B cell (primary cell): Measurements from ENCODE around the gene HTRA3. TPM values are rescaled to one million over a fixed set of nuclear protein-coding genes. Genes with fewer than 3 reads are reported as not detected.

ENCODE experiments used
- ATAC-seq: fragments of 200-7000 bp; cut with Tn5 transposase; one replicate; pipeline ENCODE4 v1.10.0; 2021; ENCODE audit warnings: low read depth, mild to moderate bottlenecking, moderate number of reproducible peaks, moderate library complexity
- CTCF ChIA-PET: fragments of 350-600 bp; sonication (Branson Sonifier 250); formaldehyde crosslinking; loops from one replicate; lab custom pipeline; 2021; ENCODE audit warnings: antibody characterized with exemption, inconsistent platforms; lab: Charles Lee
- POLR2A ChIA-PET: fragments of 350-600 bp; sonication (Branson Sonifier 250); formaldehyde crosslinking; loops from one replicate; lab custom pipeline; 2021; ENCODE audit warnings: antibody characterized with exemption; lab: Charles Lee
- DNase-seq: peaks from one replicate; pipeline ENCODE4 v3.0.0; 2013
- H2AFZ ChIP-seq: 2 replicates; pipeline ENCODE4 v1.6.1; 2012; ENCODE audit warnings: mild to moderate bottlenecking, low read depth, low read length; ENCODE audit not compliant: insufficient read depth, poor library complexity, severe bottlenecking
- H3K27ac ChIP-seq, 2 donors: 1 replicate in 1 of 2; 2 replicates in 1 of 2; pipeline ENCODE4 v1.5.1; 2012 to 2013; ENCODE audit warnings: low read length in 2 of 2, mild to moderate bottlenecking in 2 of 2, moderate library complexity in 1 of 2
- H3K27me3 ChIP-seq, 4 experiments: fragments of 200-600 bp in 1 of 4; sonication (generic) in 1 of 4; replicated peaks in 1 of 4; 1 replicate in 2 of 4; 2 replicates in 2 of 4; pipeline versions ENCODE4 v1.6.1 to v1.7.0; 2013 to 2016; ENCODE audit warnings: low read length in 3 of 4, mild to moderate bottlenecking in 2 of 4, mixed read lengths in 1 of 4, moderate library complexity in 1 of 4; ENCODE audit not compliant: insufficient read depth in 4 of 4, control insufficient read depth in 3 of 4; ENCODE audit errors: control extremely low read depth in 1 of 4
- H3K36me3 ChIP-seq, 2 experiments: replicated peaks in 1 of 2; 1 replicate in 1 of 2; 2 replicates in 1 of 2; pipeline versions ENCODE4 v1.6.1 to v1.7.1; 2013; ENCODE audit warnings: low read length in 1 of 2; ENCODE audit not compliant: insufficient read depth in 2 of 2, control insufficient read depth in 1 of 2; ENCODE audit errors: control extremely low read depth in 1 of 2, extremely low read depth in 1 of 2
- H3K4me1 ChIP-seq, 2 donors: fragments of 200-600 bp in 1 of 2; sonication (generic) in 1 of 2; 1 replicate in 1 of 2; 2 replicates in 1 of 2; pipeline versions ENCODE4 v1.5.1 to v1.6.1; 2013 to 2017; ENCODE audit warnings: low read length in 2 of 2; ENCODE audit not compliant: control insufficient read depth in 2 of 2, insufficient read depth in 2 of 2
- H3K4me2 ChIP-seq: replicated peaks from 2 replicates; pipeline ENCODE3; 2012; ENCODE audit warnings: mild to moderate bottlenecking, low read depth, low read length; ENCODE audit not compliant: poor library complexity, severe bottlenecking
- H3K4me3 ChIP-seq, 5 experiments: fragments of 200-600 bp in 1 of 5; sonication (generic) in 1 of 5; 1 replicate in 3 of 5; 2 replicates in 2 of 5; pipeline versions ENCODE4 v1.5.1 to v1.7.0; 2011 to 2016; ENCODE audit warnings: low read length in 4 of 5, mild to moderate bottlenecking in 4 of 5, low read depth in 2 of 5, control low read depth in 1 of 5, moderate library complexity in 1 of 5; ENCODE audit not compliant: insufficient read depth in 1 of 5; ENCODE audit errors: control extremely low read depth in 1 of 5, extremely low read depth in 1 of 5
- H3K79me2 ChIP-seq: fragments of 200-600 bp; sonication (generic); one replicate; pipeline ENCODE4 v1.6.0; 2016; ENCODE audit warnings: low read length; ENCODE audit not compliant: control insufficient read depth, insufficient read depth
- H3K9ac ChIP-seq: fragments of 200-600 bp; sonication (generic); 2 replicates; pipeline ENCODE4 v1.6.1; 2017; ENCODE audit warnings: mild to moderate bottlenecking, low read length, moderate library complexity
- H3K9me3 ChIP-seq, 3 donors: one replicate each; pipeline versions ENCODE4 v1.6.1 to v1.7.1; 2013; ENCODE audit warnings: low read length in 2 of 3; ENCODE audit not compliant: control insufficient read depth in 2 of 3, insufficient read depth in 1 of 3; ENCODE audit errors: control extremely low read depth in 1 of 3
- H4K20me1 ChIP-seq: 2 replicates; pipeline ENCODE4 v1.6.0; 2012; ENCODE audit warnings: mild to moderate bottlenecking, low read length; ENCODE audit not compliant: insufficient read depth, control insufficient read depth, poor library complexity, severe bottlenecking
- H3K27ac Mint-ChIP-seq: one replicate; pipeline ENCODE4 v1.8.0; 2021; ENCODE audit warnings: mixed read lengths
- H3K27me3 Mint-ChIP-seq: one replicate; pipeline ENCODE4 v1.8.0; 2021; ENCODE audit warnings: mixed read lengths
- H3K4me1 Mint-ChIP-seq: one replicate; pipeline ENCODE4 v1.8.0; 2021; ENCODE audit warnings: mixed read lengths
- H3K4me3 Mint-ChIP-seq: one replicate; pipeline ENCODE4 v1.8.0; 2021; ENCODE audit warnings: mixed read lengths
- H3K9me3 Mint-ChIP-seq: one replicate; pipeline ENCODE4 v1.8.0; 2022; ENCODE audit warnings: mixed read lengths; ENCODE audit not compliant: insufficient read depth
- CTCF ChIP-seq: fragments of 200-600 bp; IDR thresholded peaks from one replicate; pipeline ENCODE4 v1.8.0; 2022; ENCODE audit warnings: antibody characterized with exemption, mild to moderate bottlenecking
- EZH2 ChIP-seq: IDR thresholded peaks from 2 replicates; pipeline ENCODE4 v1.6.1; 2012; ENCODE audit warnings: borderline replicate concordance, low read depth, mild to moderate bottlenecking, moderate library complexity, low read length; ENCODE audit not compliant: insufficient read depth, poor library complexity, severe bottlenecking
- WGBS: methylation state at CpG from one replicate; pipeline ENCODE4 v1.1.5; 2013; ENCODE audit warnings: missing lambda C conversion rate; ENCODE audit not compliant: insufficient coverage; 5-methylcytosine and 5-hydroxymethylcytosine counted together
- intact Hi-C: fragments of 100-400 bp; cut with micrococcal nuclease; formaldehyde crosslinking; loops from one replicate; pipeline ENCODE4 v1.10.0; 2022
- polyA plus RNA-seq: library from polyadenylated mRNA; depleted of rRNA; stranded (reverse); fragments of >200 nt; gene quantifications from 2 replicates; pipeline ENCODE4 v1.2.3, GENCODE V29; 2012
- total RNA-seq, 2 donors: library from RNA; stranded (reverse); fragments of 120-200 nt in 1 of 2; gene quantifications; 1 replicate in 1 of 2; 2 replicates in 1 of 2; pipeline versions ENCODE4 v1.2.3 to v1.2.4, GENCODE V29; 2013 to 2022

HTRA3 gene
- total and polyA plus RNA-seq, 2 donors (not counting 1 experiment from before 2014, with no cell fraction given) = not detected

- DNase-seq = no peak
- H3K27ac ChIP-seq = no peak overlapping the region
- H3K27ac Mint-ChIP-seq = no peak overlapping the region
- peaks cover 16 to 87% of the 10 kb centered on the region in 2 experiments for H3K36me3 ChIP-seq
- intact Hi-C loops = no loop called here
- no peak for ATAC-seq
- 95% methylated on average over 12 of the region's 12 CpGs for WGBS
- H3K4me3 ChIP-seq = no peak overlapping the region
- no peak overlapping the region for H2AFZ ChIP-seq
- H3K27me3 Mint-ChIP-seq = no peaks in the 10 kb centered on the region
- no peaks in the 10 kb centered on the region for H3K9me3 Mint-ChIP-seq
- H4K20me1 ChIP-seq = peaks cover 95% of the 10 kb centered on the region
- no peak overlapping the region for H3K9ac ChIP-seq
- TF ChIP-seq EZH2 (no peak), CTCF (no peak)
- H3K4me1 Mint-ChIP-seq = peaks cover 32% of the 10 kb centered on the region
- H3K9me3 ChIP-seq = peaks cover 0 to 7% (median 0%) of the 10 kb centered on the region in 3 donors
- POLR2A ChIA-PET = no interaction called here
- peaks cover 36% of the 10 kb centered on the region for H3K79me2 ChIP-seq
- H3K4me3 Mint-ChIP-seq = no peak overlapping the region
- CTCF ChIA-PET = interaction anchor here (1.1 to 1.7 kb wide), 2 partner anchors 14 to 59 kb away, joined by 3 to 6 read pairs; no protein-coding TSS in a partner anchor
- H3K4me2 ChIP-seq = no peak overlapping the region
- H3K4me1 ChIP-seq = peaks cover 0 to 41% of the 10 kb centered on the region in 2 donors
- no peaks in the 10 kb centered on the region for H3K27me3 ChIP-seq
Observed at GRCh38 chr4:8235686-8236085, 33.9 kb upstream of the HTRA3 start.

- CTCF ChIA-PET = interaction anchor here (1.7 to 2.4 kb wide), 2 partner anchors 60 kb away, joined by 6 to 11 read pairs; no protein-coding TSS in a partner anchor
- Mint-ChIP-seq H3K4me1 (peaks cover 26% of the 10 kb centered on the region), H3K27me3 (no peaks in the 10 kb centered on the region), H3K27ac (no peak overlapping the region), H3K9me3 (no peaks in the 10 kb centered on the region), H3K4me3 (no peak overlapping the region)
- intact Hi-C loops = no loop called here
- H3K9ac ChIP-seq = no peak overlapping the region
- no peak for DNase-seq
- no peak overlapping the region for H3K4me2 ChIP-seq
- H2AFZ ChIP-seq = no peak overlapping the region
- H3K9me3 ChIP-seq = peaks cover 0 to 7% (median 0%) of the 10 kb centered on the region in 3 donors
- H3K36me3 ChIP-seq = peaks cover 16 to 92% of the 10 kb centered on the region in 2 experiments
- POLR2A ChIA-PET = interaction anchor here (2.0 kb wide), 1 partner anchor 37 kb away, joined by 6 read pairs; the partner anchor contains the start of gene SH3TC1
- H4K20me1 ChIP-seq = peaks cover 95% of the 10 kb centered on the region
- no peaks in the 10 kb centered on the region for H3K27me3 ChIP-seq
- 87% methylated on average over 24 of the region's 24 CpGs for WGBS
- TF ChIP-seq CTCF (no peak), EZH2 (no peak)
- H3K4me3 ChIP-seq = no peak overlapping the region
- H3K4me1 ChIP-seq = peaks cover 0 to 35% of the 10 kb centered on the region in 2 donors
- peaks cover 36% of the 10 kb centered on the region for H3K79me2 ChIP-seq
- no peak for ATAC-seq
- no peak overlapping the region for H3K27ac ChIP-seq
Observed at GRCh38 chr4:8236106-8236919, 33.2 kb upstream of the HTRA3 start.
